Activated CD4-positive, alpha-beta T cell treated with anti-CD3 and anti-CD28 coated beads for 24 hours (primary cell): Measurements from ENCODE around the gene CHST11.

Source experiments
- DNase-seq, 2 donors: peaks; one replicate each; pipeline ENCODE4 v3.0.0-alpha.2; 2020; ENCODE audit warnings: low read depth in 2 of 2

Gene CHST11

DNA sequence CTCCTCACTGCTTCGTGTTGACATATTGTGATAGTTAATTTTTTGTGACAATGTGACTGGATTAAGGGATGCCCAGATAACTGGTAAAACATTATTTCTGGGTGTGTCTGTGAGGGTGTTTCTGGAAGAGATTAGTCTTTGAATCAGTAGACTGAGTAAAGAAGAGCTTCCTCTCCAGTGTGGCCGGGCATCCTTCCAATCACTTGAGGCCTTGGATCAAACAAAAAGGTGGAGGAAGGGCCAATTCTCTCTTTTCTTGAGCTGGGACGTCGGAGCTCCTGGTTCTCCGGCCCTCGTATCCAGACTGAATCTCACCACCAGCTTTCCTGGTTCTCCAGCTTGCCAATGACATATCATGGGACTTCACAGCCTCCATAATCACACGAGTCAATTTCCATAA lies 240.4 kb downstream of the CHST11 start:
- no peak for DNase-seq

DNA sequence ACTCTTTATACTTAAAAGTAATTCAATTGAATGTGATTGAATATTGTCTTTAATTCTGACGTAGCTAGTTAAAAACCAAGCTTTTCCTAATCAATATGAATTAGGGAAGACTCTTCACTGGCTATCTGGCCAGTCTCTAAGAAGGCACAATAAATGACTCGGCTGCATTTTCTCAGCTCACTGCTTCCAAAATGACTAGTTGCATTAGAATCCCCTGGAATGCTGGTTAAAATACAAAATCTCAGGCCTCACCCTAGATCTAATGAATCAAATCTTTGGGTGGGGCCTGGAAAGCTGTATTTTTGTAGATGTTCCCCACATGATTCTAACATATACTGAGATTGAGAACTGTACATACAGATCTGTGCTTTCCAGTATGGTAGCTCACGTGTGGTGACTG lies 242.1 kb downstream of the CHST11 start:
- no peak for DNase-seq

DNA sequence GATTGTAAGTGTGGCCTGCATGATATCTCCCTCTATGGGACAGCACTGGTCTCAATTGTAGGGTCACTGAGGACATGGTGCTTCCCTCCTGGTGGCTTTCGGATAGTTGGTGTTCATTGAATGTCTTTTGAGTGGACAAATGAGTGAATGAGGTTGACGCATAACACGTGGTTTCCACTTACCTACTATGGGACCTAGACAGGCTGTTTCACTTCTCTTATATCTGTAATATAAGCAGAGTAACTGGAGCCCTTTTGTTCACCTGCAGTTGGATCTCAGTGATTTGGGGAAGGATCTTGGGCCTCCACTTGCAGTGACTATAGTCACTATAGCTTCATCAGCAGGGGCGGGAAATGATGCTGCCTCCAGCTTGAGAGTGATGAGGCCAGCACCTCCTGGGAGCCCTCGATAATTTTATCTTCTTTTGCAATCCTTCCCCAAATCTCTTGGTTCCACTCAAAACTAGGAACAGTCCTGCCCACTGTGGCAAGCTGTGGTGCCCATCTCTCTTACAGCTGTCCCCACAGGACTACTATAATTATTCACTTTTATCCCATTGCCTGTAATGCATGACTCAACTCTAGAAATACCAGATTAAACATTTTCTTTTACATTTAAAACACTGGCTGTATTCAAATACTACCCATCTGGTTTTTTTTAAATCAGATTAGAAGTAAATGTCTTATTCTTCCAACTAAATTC lies 242.9 kb downstream of the CHST11 start:
- no peak for DNase-seq

DNA sequence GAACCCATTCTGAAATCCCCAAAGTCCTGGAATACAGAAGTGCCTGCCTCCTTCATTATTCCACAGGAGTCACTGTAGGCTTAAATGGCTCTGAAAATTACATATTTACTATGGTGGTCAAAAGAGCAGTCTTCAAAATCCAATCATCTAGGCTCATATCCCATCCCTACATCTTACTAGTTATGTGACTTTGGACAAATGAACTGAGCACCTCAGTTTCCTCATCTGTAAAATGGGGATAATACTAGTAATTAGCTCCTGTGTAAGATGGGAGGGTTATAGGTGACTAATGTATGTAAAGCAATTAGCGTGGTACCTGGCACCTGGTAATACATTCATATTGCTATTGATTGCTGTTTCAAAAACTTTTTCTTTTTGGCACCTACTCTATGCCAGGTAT lies 243.6 kb downstream of the CHST11 start:
- no peak for DNase-seq

DNA sequence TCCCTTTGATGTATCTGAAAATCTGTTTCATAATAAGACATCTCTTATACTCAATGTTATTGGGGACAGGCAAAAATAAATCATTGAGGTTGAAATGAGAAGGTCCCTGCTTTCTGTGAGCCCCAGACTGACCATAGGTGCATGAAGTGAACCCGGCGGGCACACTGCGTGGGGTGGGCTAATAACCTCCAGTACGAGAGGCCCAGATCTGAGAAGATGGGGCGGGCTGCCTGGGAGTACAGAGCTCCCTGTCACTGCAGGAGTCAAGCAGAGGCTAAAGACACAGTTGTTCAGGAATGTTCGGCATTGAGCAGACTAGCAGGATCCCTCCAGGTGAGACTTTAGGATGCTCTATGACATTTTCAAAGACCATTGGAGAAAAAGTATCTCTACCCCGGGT lies 244.6 kb downstream of the CHST11 start:
- DNase-seq: no peak

DNA sequence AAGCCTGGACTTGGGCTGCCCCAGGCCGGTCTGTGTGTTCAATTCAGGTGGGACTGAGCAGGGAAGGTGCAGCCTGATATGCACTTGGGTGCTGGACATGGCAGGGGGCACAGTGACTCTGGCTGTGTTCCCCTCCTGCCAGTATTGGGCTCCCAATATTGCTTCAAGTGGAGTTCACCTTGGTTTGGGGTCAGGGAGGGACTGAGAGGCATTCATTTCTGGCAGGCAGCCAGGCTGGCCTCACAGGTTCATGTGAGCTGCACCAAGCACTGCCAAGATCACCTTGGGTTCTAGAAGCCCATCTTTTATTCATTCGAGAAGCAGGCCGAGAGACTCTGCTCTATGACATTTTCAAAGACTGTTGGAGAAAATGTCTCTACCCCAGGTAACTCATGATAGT lies 245.0 kb downstream of the CHST11 start:
- DNase-seq: no peak

DNA sequence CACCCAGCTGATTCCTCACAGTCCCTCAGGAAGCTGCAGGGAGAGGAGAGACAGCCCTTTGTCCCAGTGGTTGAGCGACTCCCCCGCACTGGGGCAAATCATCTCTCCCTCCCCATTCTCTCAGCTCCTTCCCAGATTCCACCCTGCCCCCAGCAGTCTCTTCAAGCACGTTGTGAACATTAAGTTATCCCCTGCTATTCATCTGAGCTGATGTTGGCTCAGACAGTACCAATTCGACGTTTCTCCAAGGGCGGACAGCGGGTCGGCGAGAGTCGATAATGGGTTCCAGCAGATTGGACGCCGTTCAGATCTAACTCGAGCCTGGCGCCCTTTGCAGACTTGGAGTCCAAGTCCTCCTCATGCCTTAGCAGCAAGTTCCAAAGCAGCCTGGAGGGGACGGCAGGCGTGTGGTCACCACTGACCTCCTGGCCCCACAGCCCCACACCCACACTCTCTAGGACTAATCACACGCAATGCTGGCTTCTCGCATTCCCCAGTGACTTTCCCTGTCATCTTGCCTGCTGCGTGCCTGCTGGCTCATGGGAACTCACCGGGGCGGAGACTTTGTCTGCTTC lies 245.9 kb downstream of the CHST11 start:
- DNase-seq: no peak

DNA sequence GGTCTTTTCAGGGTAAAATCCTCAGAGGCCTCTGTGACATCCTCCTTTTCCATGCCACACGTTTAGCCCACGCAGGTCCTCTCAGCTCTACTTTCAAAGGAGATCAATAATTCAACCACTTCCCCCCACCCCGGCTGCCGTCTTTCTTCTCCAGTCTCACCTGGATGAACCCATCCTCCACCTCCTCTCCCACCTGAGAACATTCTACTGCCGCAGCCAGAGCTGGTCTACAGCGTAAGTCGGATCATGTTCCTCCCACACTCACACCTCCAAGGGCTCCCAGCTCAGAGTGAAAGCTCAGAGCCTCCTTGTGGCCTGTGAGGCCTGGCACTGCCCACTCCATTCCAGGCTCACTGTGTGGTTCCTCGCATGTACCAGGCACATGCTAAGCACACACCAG lies 246.6 kb downstream of the CHST11 start:
- DNase-seq: no peak

DNA sequence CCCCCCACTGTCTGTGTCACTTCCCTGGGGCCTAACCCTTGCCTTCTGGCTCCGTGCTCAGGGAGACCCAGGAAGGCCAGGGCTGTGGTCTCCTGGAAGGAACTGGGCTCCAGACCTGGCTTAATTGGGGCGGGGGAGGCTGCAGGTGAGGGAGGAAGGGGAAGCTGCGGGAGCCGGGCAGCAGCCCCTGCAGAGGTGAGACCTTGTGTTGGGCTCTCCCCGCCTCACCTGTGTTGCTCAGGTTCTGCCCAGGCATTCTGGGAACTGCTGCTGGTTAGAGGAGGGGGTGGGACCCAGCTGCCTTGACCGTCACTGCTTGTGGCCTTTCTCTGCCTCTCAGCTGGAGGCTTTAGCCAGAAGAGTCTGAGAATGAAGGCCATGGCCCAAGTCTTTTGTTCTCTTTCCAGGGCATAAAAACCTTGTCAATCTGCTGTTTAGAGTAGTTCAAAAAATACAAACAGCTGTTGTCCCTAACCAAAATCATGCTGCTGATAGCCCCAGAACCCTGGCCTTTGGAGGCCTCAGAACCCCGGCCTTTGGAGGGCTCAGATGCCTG lies 247.6 kb downstream of the CHST11 start:
- no peak for DNase-seq

DNA sequence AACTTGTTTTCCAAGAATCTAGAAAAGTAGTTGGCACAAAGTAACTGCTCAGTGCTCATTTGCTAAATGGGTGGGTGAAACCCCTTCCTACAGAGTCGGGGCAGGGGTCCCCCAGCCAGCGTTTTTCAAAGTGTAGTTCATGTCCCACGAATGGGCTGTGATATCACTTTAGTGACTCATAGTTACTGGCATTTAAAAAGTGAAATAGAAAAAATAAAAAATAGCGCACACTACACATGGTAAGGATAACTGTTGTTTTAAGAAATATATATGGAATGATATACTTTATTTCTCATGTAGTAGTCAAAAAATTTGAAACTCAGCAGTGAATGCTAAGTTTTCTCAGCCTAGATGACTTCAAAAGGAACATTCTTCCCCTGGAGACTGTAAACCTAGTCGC lies 250.4 kb downstream of the CHST11 start:
- DNase-seq: no peak

DNA sequence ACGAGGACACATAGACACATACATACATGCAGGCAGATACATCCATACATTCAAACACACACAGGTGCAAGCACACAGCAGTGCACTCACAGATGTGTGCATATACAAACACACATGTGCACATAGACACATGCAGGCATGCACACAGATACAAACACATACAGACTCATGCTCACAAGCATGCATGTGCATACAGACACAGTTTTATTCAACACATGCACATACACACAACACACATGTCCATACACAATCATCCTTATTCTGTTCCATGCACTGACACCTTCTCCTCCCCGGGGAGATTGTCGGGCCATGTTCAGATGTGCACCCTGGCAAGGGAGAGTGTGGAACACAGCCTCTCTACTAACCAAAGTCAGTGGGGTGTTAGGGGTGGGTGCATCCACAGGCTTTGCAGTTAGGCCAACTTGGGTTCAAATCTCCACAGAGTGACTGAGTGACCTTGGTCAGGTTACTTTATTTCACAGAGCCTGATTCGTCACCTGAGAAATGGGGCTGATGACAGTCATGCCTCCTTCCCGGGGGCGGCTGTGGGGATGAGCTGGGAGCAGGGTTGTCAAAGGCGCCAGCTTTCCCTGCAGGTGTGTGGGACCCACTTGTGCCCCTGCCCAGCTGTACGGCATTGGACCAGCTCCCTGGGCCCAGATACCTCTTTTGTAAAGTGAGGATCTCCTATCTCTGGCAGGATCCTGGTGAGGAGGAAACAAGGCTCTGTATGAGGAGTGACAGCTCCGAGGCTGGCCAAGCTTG lies 251.2 kb downstream of the CHST11 start:
- no peak for DNase-seq

DNA sequence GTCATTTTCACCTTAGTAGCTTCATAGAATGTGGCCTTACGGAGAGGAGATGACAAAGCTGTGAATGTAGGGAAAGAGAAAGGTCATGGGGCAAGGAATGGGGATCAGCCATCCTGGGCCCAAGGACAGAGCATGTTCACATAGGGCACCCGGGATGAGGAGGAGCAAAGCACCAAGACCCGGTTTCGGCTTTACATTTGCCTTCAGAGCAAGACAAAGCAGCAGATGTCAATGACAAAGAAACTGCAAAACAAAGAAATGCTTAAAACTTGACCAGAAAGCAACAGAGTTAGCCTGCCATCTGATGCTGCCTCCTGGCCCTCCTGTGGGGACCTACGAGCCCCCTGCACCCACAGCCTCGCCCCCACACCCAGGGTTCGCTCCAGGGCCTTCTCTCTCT lies 252.1 kb downstream of the CHST11 start:
- DNase-seq: no peak

DNA sequence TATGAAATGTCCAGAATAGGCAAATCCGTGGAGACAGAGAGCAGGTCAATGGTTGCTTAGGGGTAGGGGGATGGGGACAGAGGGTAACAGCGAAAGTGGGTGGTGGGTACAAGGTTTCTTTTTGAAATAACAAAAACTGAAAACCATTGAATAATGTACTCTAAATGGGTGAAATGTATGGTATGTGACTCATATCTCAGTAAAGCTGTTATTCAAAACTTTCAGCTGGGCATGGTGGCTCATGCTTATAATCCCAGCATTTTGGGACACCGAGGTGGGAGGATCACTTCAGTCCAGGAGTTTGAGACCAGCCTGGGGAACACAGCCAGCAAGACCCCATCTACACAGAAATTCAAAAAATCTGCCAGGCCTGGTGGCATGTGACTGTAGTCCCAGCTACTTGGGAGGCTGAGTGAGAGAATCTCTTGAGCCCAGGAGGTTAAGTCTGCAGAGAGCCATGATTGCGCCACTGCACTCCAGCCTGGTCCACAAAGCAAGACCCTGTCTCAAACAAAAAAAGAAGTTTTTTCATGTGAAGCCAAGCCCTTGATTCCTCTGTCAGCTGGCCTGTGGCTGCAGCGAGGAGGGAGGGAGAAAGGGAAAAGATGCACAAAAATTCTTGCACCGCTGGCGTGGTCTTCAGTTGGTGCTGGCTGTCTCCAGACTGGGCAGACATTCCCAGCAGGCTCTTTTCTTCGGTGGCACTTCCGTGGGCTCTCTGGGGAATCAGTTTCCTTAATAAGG lies 253.1 kb downstream of the CHST11 start:
- no peak for DNase-seq

DNA sequence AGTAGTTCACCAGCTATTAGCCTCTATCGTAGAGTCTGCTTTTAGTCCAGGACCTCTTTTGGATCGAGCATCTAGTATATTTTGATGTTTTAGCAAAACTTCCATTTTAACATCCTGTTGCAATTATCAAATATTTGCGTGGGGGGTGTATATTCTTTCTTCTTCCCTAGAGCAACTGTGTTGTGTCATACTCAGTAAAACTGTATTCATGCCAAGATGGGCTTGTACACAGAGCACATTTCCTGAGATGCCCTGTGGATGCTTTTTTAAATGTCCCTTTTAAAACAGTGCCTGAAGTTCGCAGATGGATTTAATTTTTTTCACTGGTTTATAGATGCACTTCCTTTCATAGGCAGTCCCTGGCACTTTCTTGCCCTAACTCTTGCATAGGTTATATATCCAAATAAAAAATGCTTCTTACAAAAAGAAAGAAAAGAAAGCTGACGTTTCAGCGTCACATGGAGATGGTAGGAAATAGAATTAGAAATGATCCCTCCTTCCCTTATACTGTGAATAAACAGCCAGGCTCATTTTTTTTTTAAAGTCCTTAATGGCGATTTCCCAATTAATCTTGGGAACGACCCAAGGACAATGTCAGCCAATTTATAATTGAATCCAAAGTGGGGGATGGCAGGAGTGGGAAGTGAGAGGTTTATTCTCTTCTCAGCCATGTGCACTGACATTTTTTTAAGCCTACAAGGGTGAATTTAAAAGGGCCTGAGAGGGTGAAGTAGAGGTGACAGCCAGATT lies 254.4 kb downstream of the CHST11 start:
- no peak for DNase-seq

DNA sequence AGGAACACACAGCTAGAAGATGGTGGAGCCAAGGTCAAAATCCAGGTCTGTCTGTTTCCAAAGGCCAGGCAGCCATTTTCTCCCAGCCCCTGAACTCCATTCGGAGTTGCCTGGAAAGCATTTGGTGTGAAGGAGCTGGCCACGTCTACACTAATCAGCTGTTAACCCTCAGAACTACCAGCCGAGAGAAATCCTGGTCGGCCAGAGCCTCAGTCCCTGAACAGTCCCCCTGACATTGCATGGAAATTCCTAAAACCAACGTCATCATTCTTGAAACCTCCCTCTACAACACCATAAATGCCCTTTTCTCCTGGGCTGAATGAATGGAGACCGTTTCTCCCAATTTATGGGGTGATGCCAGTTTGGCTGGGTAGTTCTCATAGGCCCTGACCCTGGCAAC lies 255.7 kb downstream of the CHST11 start:
- DNase-seq: no peak

DNA sequence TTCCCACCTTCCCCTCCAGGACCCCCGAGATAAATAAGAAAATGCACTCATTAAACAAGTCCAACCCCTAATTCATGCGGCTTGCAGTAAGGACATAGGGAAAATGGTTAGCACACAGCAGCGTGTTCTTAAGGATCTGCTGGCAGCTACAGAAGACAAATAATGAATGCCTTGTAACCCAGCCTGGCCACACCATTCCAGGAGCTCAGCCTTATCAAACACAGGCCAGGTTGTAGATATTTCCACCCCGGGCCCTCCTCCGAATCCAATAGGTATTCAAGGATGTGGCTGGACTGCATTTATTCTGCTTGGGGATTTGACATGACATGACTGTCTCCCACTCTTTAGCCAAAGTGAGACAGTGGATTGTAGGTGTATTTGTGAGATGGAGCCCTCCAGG lies 256.2 kb downstream of the CHST11 start:
- DNase-seq: no peak

DNA sequence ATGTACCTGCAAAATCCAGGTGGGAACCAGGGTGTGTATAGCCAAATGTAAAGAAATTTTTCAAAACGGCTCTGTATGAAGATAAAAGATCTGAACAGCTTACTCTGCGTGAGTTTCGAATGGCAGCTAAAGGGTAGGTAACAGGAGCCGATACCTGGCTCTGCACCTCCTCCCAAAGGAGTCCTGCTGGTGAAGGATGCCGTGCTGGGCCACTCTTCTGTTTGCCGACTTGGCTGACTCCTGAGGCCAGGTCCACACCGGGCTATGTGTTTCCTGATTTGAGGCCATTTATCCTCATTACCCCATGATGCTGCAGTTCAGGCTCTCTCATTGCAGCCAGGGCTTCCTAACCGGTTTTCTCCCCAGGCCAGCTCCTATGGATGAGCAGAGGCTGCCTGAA lies 256.7 kb downstream of the CHST11 start:
- DNase-seq: no peak

DNA sequence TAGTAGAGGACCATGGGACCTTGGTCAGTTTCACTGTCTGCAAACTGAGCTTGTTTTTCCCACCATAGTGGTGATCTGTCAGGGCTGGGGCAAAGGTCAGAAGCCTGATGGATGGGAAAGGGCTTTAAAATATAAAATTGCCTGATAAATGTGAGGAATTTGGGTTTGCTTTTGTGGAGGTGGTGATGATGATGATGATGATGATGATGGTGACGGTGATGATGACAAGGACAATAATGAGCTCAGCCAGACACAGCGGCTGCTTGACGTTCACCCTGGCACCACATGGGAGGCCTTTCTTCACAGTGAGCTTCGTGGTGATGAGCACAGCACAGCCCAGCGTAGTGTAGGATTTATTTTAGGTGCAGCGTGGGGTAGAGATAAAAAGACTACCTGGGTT lies 257.6 kb downstream of the CHST11 start:
- no peak for DNase-seq

DNA sequence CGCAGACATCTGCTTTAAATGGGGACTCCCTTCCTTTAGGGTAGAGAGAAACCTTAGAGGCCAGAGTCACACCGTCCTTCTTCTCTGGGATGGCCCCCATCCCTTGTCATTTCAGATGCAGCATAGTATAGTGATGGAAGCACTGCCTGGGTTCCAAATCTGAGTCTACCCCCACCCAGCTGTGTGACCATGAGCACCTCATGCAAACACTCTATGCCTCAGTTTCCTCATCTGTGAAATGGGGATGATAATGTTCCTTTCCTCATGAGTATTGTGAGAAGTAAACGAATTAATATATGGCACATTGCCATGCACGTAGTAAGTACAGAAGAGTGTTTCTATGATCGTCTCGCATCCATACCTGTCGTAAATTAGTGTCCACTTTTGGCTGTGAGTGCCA lies 259.4 kb downstream of the CHST11 start:
- DNase-seq: no peak

DNA sequence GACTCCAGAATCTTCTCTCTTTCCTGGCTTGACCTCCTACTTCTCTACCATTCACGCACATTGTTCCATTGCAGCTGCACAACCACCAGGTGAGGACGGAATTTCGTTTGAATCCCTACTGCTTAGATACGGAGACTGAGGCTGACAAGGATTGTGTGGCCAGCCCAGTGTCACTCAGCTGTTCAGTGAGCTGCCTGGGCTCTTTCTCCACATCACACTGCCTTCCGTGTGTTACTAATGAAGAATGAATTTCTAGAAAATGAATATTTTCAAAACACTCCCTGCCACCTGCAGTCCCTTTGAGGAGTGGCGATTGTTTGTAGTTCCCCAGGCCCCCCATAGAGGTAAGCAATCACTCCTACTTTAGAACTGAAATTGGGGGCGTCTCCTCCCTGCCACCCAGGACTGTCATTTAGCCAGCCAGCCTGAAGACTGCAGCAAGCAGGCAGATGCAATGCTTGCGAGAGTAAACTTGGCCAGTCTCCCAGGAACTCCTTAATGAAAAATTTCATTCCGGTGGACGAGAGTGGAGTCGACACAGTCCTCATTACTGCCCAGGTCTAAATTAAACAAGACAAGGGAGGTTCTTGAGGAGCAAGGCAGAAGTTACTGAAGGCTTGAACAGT lies 261.7 kb downstream of the CHST11 start:
- no peak for DNase-seq

DNA sequence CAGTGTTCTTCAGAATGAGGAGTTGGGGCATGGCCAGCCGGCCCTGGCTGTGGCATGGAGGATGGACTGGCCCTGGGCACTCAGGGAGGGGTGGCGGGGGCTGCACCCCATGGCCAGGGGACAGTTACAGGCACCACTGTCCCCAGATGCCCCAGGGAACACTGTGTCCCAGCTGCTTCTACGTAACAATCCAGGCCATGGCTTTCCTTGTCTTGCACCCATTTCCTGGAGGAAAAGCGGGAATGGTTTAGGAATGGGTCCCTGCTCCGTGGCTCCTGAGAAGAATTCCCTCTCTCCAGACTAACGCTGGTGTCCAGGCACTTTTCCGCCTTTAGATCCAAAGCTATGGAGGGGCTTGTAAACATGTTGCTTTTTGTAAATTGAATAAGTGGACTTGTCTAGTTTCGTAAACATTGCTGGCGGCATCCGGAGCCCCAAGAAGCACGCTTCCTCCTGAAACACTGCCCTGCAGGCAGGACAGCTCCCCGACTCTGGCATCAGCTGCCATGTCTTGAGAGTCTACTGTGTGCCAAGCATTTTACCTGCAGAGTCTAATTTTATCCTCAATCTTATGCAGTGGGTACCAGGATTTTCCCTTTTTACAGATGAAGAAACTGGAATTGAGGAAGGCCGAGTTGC lies 263.1 kb downstream of the CHST11 start:
- DNase-seq: no peak
